GM18499 (cell line): ENCODE data around the gene STK4.

Source experiments
- ATAC-seq: cut with Tn5 transposase; IDR thresholded peaks from one replicate; pipeline ENCODE4 v1.9.1; 2021; ENCODE audit warnings: moderate number of reproducible peaks; ENCODE audit not compliant: insufficient read depth, unreplicated experiment

Gene STK4

GRCh38 chr20:45101333-45101850, 135.1 kb downstream of the STK4 start:
- no peak for ATAC-seq

GRCh38 chr20:45103072-45103471, 136.8 kb downstream of the STK4 start:
- no peak for ATAC-seq

GRCh38 chr20:45104786-45105185, 138.5 kb downstream of the STK4 start:
- no peak for ATAC-seq

- ATAC-seq = no peak
These were observed 139.0 kb downstream of the STK4 start for GRCh38 chr20:45105317-45105716.

- no peak for ATAC-seq
These were observed 143.3 kb downstream of the STK4 start for GRCh38 chr20:45109634-45110033.

GRCh38 chr20:45110301-45110700, 144.0 kb downstream of the STK4 start:
- no peak for ATAC-seq

- no peak for ATAC-seq
These were observed 145.0 kb downstream of the STK4 start for GRCh38 chr20:45111285-45111684.

- ATAC-seq = no peak
These were observed 145.6 kb downstream of the STK4 start for GRCh38 chr20:45111799-45112471.

- ATAC-seq = no peak
These were observed 146.4 kb downstream of the STK4 start for GRCh38 chr20:45112754-45113153.

- no peak for ATAC-seq
These were observed 147.6 kb downstream of the STK4 start for GRCh38 chr20:45113865-45114264.

GRCh38 chr20:45114465-45115385, 148.4 kb downstream of the STK4 start, which contains the start of gene WFDC5:
Gene WFDC5 (minus strand): TSS chr20:45115174. CDS start chr20:45115083, 91 bp downstream.
- no peak for ATAC-seq

- no peak for ATAC-seq
These were observed 149.1 kb downstream of the STK4 start for GRCh38 chr20:45115386-45115774.

GRCh38 chr20:45115829-45116228, 149.5 kb downstream of the STK4 start:
- ATAC-seq = no peak

- no peak for ATAC-seq
These were observed 151.3 kb downstream of the STK4 start for GRCh38 chr20:45117581-45117980.

- no peak for ATAC-seq
These were observed 151.7 kb downstream of the STK4 start for GRCh38 chr20:45118028-45118427.

- ATAC-seq = no peak
These were observed 153.4 kb downstream of the STK4 start for GRCh38 chr20:45119556-45120266.

GRCh38 chr20:45121388-45121787, 155.1 kb downstream of the STK4 start:
- ATAC-seq = no peak

GRCh38 chr20:45124365-45124764, 158.1 kb downstream of the STK4 start, which contains the start of gene WFDC12:
Gene WFDC12 (minus strand): TSS chr20:45124465. CDS start chr20:45124447, 18 bp downstream.
- ATAC-seq = no peak

- ATAC-seq = no peak
These were observed 161.8 kb downstream of the STK4 start for GRCh38 chr20:45128099-45128498.
